HG03460 (cell line): ENCODE measurements around the gene SIL1.
"Not testable (repeated sequence)": the region's sequence is repeated elsewhere in the genome, so short reads cannot be mapped to it uniquely, and the experiment has no call there.

ENCODE experiments used
- ATAC-seq: cut with Tn5 transposase; IDR thresholded peaks from one replicate; pipeline ENCODE4 v1.9.1; 2021; ENCODE audit not compliant: unreplicated experiment

Gene SIL1

GRCh38 chr5:139076111-139076510 is 122.1 kb downstream of the SIL1 start:
- no peak for ATAC-seq

- ATAC-seq, result no peak
These were observed 122.8 kb downstream of the SIL1 start for GRCh38 chr5:139075066-139076050.

- ATAC-seq, result not testable (repeated sequence)
These were observed 124.2 kb downstream of the SIL1 start for GRCh38 chr5:139073956-139074355.

GRCh38 chr5:139068494-139069151 is 129.5 kb downstream of the SIL1 start:
- ATAC-seq, result no peak

- no peak for ATAC-seq
These were observed 130.1 kb downstream of the SIL1 start for GRCh38 chr5:139068060-139068459.

GRCh38 chr5:139065306-139065705 is 132.9 kb downstream of the SIL1 start:
- ATAC-seq, result no peak

GRCh38 chr5:139064613-139065012 is 133.6 kb downstream of the SIL1 start:
- no peak for ATAC-seq

- no peak for ATAC-seq
These were observed 134.5 kb downstream of the SIL1 start for GRCh38 chr5:139063664-139064054.

- ATAC-seq, result no peak
These were observed 135.1 kb downstream of the SIL1 start for GRCh38 chr5:139062910-139063663.

- no peak for ATAC-seq
These were observed 136.3 kb downstream of the SIL1 start for GRCh38 chr5:139061856-139062255.

GRCh38 chr5:139061274-139061673 is 136.9 kb downstream of the SIL1 start:
- no peak for ATAC-seq

GRCh38 chr5:139058121-139058520 is 140.0 kb downstream of the SIL1 start:
- no peak for ATAC-seq

GRCh38 chr5:139057045-139057939 is 140.9 kb downstream of the SIL1 start:
- not testable (repeated sequence) for ATAC-seq

GRCh38 chr5:139052975-139053374 is 145.2 kb downstream of the SIL1 start:
- no peak for ATAC-seq

GRCh38 chr5:139051392-139051791 is 146.8 kb downstream of the SIL1 start:
- ATAC-seq, result no peak

GRCh38 chr5:139050432-139050831 is 147.7 kb downstream of the SIL1 start:
- no peak for ATAC-seq

- no peak for ATAC-seq
These were observed 148.4 kb downstream of the SIL1 start for GRCh38 chr5:139049780-139050179.

- ATAC-seq, result no peak
These were observed 151.6 kb downstream of the SIL1 start for GRCh38 chr5:139046551-139046950.

- no peak for ATAC-seq
These were observed 154.8 kb downstream of the SIL1 start for GRCh38 chr5:139043157-139043905.

GRCh38 chr5:139040081-139040480 is 158.1 kb downstream of the SIL1 start:
- ATAC-seq, result no peak
